ENCODE measurements around the gene SNAP25.

DNA sequence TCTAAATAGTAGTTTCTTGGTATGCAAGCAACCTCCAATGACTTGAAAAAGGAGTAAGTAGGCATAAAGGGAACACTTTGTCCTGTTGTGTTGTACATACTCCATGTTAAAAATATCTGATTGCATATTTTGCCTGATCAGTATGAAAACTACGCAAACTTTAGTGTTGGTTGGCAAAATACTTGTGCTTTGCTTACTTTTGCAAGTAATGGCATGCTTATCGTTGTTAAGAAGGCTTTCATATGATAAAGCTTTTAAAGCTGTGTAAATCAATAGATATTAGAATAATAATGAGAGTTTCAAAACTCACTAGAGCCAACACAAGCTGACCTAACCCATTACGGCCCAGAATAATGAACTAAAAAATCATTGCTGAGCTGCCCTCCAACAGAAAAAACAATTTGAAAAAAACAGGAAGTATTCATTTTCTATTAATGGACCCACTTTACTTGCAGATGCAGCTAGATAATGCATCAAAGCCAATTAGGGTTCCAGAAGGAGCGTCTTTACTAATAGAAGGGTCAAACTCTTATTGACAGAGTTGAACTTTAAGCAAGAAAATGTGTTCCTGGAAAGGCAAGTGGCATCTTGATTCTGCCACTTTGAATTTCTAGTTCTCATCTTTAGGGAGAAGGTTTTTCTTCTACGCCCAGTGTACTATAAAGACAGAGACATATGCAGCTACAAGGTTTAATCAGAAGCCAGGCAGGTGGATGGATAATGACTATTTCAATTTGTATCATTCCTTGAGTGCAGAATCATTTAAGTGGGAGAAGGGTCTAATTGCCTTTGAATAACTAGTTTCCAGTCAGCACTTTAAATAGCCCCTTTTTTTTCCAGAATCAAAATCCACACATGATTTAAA is 82.2 kb downstream of the SNAP25 start:
- TF ChIP-seq CTCF (IDR thresholded peaks at IDR 0.05): no peak
- TF ChIP-seq POLR2A (IDR thresholded peaks at IDR 0.05): no peak

All from sigmoid colon (tissue), 3 donors.